T47D (cell line): ENCODE data around the gene SLC16A5.
"Not testable (repeated sequence)": the region's sequence is repeated elsewhere in the genome, so short reads cannot be mapped to it uniquely, and the experiment has no call there.

Source experiments
- DNase-seq, 2 experiments: peaks; one replicate each; pipeline versions ENCODE4 v3.0.0 to v3.0.0-alpha.2; 2011 to 2012; ENCODE audit warnings: low read depth in 1 of 2, low spot score in 1 of 2
- JUND ChIP-seq: IDR thresholded peaks from 2 replicates; pipeline ENCODE4 v1.6.1; 2012; ENCODE audit warnings: low read depth
- in situ Hi-C: cut with HindIII; loops from 2 replicates; pipeline ENCODE4 v1.10.0; 2016; ENCODE audit warnings: low sequenced_read_pairs, low pct_unique_long_range_greater_than_20kb

SLC16A5 gene

DNA sequence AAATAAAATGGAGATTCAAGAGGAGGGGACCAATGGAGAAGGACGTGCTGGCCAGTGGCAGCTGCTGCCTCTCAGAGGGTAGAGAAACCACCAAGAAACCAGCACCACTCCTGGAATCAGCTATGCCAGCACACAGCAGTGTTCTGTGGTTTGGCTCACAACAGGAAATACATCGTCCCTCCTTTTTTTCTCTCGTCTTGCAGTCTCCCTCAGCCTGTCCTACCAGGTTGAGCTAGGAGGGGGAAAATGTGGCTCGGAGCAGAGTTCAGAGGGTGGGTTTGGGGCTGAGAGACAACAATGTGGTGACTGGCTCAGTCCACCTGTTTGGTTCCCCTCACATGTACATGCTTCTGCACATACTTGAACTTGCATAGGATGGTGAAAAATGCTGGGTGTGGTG lies 19.9 kb upstream of the SLC16A5 start:
- in situ Hi-C loops: no loop called here
- no peak for DNase-seq

DNA sequence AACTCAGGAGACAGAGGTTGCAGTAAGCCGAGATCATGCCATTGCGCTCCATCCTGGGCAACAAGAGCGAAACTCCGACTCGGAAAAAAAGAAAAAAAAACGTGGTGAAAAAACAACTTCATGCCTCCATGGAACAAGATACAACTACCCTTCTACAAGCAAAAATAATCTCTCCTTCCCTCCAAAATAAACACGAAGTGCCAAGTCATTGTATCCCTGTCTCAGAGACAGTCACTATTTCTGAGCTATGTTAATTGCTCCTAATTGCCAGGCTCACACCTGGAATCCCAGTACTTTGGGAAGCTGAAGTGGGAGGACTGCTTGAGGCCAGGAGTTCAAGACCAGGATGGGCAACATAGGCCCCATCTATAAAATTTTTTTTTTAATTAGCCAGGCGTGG lies 19.0 kb upstream of the SLC16A5 start:
- in situ Hi-C loops: no loop called here
- no peak for TF ChIP-seq JUND
- no peak for DNase-seq

More for the DNA sequence above, 19.9 kb upstream of the SLC16A5 start:
- no peak for TF ChIP-seq JUND

GRCh38 chr17:75069783-75070182 lies 18.0 kb upstream of the SLC16A5 start:
- peak; percentile 67 to 76 for DNase-seq
- no peak for TF ChIP-seq JUND
- in situ Hi-C loops: no loop called here

DNA sequence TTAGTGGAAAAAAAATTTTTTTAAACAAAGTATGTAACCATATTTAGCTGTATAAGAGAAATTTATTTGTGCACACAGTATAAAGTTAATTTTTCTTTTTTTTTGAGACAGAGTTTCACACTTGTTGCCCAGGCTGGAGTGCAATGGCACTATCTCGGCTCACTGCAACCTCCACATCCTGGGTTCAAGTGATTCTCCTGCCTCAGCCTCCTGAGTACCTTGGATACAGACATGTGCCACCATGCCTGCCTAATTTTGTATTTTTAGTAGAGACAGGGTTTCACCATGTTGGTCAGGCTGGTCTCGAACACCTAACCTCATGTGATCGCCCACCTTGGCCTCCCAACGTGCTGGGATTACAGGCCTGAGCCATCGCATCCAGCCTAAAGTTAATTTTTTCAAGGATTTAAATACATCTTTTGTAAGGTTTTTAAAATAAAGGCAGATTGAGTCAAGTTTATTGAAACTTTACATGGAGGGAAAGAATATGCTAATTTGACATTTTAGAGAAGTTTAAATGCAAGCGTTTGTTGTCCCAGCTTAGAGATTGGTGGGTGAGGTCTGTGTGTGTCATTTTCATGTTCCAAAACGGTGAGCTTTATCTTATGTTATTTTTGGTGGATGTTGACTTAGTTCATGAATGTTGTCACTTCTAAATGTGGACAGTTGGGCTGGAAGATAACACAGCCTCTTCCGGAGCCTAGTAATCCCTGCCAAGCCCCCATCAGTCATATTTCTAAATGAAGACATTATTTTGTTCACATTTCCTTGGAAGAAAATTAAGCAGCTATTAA lies 16.1 kb upstream of the SLC16A5 start:
- DNase-seq, in situ Hi-C loops: not testable (repeated sequence)

- DNase-seq, in situ Hi-C loops: not testable (repeated sequence)
Observed at GRCh38 chr17:75072909-75073308, 14.8 kb upstream of the SLC16A5 start.

DNA sequence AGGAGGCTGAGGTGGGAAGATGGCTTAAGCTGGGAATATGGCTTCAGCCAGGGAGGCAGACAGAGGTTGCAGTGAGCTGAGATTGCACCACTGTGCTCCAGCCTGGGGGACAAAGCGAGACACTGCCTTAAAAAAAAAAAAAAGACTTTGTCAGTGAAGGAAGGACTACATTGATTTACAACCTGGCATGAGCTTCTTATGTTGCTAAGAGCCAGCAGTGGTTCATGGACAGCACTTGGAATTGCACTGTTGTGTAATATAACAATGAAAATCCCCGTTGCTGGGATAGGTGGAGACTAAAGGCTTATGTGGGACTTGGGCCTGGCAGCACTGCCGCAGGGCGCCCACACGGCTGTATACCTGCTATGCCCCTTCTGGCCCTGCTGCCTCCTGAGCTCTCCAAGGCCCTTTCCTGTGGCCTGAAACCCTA lies 14.1 kb upstream of the SLC16A5 start:
- TF ChIP-seq JUND: no peak
- DNase-seq: no peak
- in situ Hi-C loops: no loop called here

DNA sequence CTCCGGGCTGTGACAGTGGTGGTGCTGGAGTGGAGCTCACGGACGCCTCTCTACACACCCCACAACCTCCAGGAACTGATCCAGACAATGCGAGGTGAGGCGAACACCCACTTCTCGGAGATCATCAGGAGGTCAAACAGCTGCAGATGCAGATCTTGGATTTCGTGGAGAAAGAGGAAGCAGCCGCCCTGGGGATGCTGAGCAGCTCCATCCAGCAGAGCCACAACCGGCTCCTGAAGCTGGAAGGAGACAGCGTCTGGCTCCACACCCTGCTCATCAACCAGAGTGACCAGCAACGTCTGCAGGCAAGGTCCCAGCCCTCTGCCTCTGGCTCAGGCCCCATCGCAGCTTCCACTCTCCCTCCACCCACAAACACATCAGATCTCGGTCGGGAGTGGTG lies 13.2 kb upstream of the SLC16A5 start:
- no peak for DNase-seq
- in situ Hi-C loops: no loop called here
- no peak for TF ChIP-seq JUND

DNA sequence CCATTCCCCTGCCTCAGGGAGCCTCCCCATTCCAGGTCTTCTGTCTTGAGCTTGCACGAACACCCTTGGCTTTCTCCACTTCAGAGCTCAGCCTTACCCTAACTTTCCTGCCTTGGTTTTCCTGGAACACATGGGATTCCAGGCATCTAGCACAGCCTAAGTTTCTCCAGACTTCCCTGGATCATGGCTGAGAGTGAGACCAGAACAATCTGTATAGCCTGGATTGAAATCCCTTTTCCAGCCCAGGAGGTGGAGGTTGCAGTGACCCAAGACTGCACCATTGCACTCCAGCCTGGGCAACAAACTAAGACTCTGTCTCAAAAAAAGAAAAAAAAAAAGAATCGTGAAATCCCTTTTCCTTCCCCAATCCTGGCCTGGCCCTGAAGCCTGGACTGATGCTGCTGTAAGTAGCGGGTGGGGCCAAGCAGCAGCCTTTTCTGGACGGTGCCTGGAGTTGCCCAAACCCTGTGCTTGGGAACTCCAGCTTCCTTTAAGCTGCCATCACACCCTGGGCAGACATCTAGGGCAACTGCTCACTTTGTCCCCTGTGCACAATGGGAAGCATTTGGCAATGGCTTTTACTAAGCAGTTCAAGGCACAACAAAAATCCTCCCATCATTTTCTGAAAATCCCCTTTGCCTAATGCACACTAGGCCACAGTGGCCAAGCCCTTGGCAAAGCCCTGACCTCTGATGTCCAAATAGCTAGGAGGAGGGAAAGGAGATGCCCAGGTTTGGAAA lies 12.0 kb upstream of the SLC16A5 start:
- no peak for DNase-seq
- TF ChIP-seq JUND: no peak
- in situ Hi-C loops: no loop called here

- in situ Hi-C loops: no loop called here
- no peak for TF ChIP-seq JUND
- no peak for DNase-seq
Observed at GRCh38 chr17:75077072-75077495, 10.7 kb upstream of the SLC16A5 start.

DNA sequence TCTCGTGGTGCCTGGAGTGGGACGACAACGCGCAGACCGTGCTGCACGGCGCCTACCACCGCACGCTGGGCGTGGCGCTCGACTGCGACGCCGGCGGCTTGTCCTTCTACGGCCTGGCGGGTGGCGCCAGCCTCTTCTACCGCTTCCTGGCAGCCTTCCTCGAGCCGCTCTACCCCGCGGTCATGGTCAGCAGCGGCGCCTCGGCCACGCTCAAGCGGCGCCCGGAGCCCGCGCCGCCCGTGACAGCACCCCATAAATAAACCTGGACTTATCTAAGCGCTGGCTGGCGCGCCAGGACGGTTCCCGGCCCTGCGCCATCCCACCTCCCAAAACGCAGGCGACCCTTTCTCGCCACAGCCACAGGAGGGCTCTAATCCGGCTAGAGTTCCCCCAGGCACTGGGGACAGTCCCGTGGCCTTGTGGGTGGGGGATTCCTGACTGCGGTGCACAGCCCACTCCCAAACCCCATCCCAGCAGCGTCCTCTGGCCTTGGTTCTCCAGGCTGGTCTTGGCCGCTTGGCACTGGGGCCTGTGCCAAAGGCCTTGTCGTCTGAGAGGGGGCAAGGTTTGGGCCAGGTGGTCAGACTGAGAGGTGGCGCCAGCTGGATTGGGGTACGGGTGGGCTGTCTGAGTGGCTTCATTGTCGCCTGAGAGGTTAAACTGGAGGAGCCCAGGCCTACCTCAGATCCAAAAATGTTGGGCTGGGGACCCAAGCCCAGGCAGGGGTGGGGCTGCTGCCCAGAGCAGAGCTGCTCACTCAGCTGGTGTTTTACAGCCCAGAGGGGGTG lies 10.1 kb upstream of the SLC16A5 start:
- DNase-seq: no peak
- in situ Hi-C loops: no loop called here
- TF ChIP-seq JUND: no peak

GRCh38 chr17:75078284-75079022 lies 9.3 kb upstream of the SLC16A5 start:
- DNase-seq: peak; percentile 76 to 82
- TF ChIP-seq JUND: no peak; the same call in 1 of the 2 replicates
- in situ Hi-C loops: no loop called here

GRCh38 chr17:75079023-75079373 lies 8.8 kb upstream of the SLC16A5 start:
- in situ Hi-C loops: no loop called here
- no peak for TF ChIP-seq JUND
- DNase-seq: no peak
